BLaER1 (cell line): ENCODE measurements around the gene GPR132.

Experiments used
- H3K27ac ChIP-seq: shearing (Covaris generic); formaldehyde crosslinking; 2 replicates; pipeline ENCODE4 v1.8.1; 2022
- H3K27me3 ChIP-seq: shearing (Covaris generic); formaldehyde crosslinking; 2 replicates; pipeline ENCODE4 v1.8.1; 2022
- H3K36me3 ChIP-seq: shearing (Covaris generic); formaldehyde crosslinking; 2 replicates; pipeline ENCODE4 v1.8.1; 2022
- H3K4me1 ChIP-seq: shearing (Covaris generic); formaldehyde crosslinking; 2 replicates; pipeline ENCODE4 v1.8.1; 2022
- H3K4me2 ChIP-seq: shearing (Covaris generic); formaldehyde crosslinking; 2 replicates; pipeline ENCODE4 v1.8.1; 2022
- H3K4me3 ChIP-seq: shearing (Covaris generic); formaldehyde crosslinking; 2 replicates; pipeline ENCODE4 v1.8.1; 2022
- H3K9ac ChIP-seq: shearing (Covaris generic); formaldehyde crosslinking; 2 replicates; pipeline ENCODE4 v1.8.1; 2022
- H3K9me3 ChIP-seq: shearing (Covaris generic); formaldehyde crosslinking; 2 replicates; pipeline ENCODE4 v1.8.1; 2022
- H4K20me1 ChIP-seq: shearing (Covaris generic); formaldehyde crosslinking; 2 replicates; pipeline ENCODE4 v1.8.1; 2022
- Cebpa-rat ChIP-seq: shearing (Covaris generic); IDR thresholded peaks from 2 replicates; pipeline ENCODE4 v1.8.1; 2022

The GPR132 gene

DNA sequence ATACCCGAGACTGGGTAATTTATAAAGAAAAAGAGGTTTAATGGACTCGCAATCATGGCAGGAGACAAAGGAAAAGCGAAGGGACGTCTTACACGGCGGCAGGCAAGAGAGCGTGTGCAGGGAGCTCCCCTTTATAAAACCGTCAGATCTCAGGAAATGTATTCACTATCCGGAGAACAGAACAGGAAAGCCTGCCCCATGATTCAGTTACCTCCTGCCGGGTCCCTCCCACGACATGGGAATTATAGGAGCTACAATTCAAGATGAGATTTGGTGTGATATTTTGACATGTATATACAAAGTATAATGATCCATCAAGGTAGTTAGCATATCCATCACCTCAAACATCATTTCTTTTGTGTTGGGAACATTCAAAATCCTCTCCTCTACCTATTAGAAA is 42.1 kb downstream of the GPR132 start:
- Histone ChIP-seq H3K4me3 (no peak overlapping the region), H3K9ac (no peak overlapping the region), H3K4me2 (peak overlapping the region; percentile 0; the same call in 1 of the 2 replicates), H3K9me3 (no peaks in the 10 kb centered on the region), H3K27ac (no peak overlapping the region), H3K36me3 (0 out of 2 replicates have a peak, but pooled peaks cover 3% of the 10 kb centered on the region), H4K20me1 (peaks cover 26% of the 10 kb centered on the region), H3K27me3 (no peaks in the 10 kb centered on the region), H3K4me1 (peaks cover 84% of the 10 kb centered on the region)
- TF ChIP-seq Cebpa-rat: no peak

DNA sequence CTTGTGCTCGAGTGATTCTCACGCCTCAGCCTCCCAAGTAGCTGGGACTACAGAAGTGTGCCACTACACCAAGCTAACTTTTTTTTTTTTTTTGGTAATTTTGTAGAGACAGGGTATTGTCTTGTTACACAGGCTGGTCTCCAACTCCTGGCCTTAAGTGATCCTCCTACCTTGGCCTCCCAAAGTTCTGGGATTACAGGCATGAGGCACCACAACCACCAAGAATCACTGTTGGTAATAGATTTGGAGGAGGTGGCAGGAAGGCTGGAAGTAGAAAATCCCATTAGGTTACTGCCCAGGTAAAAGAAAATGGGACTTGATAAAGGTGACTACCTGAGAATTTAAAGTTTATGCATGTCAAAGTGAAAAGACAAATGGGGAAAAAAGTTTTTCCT is 43.0 kb downstream of the GPR132 start:
- Histone ChIP-seq H3K27ac (peak overlapping the region; percentile 85; the same call in 1 of the 2 replicates), H3K4me1 (peaks cover 87% of the 10 kb centered on the region), H3K4me2 (peak overlapping the region; percentile 99), H3K4me3 (peak overlapping the region; percentile 77), H3K27me3 (no peaks in the 10 kb centered on the region), H4K20me1 (peaks cover 35% of the 10 kb centered on the region), H3K9me3 (no peaks in the 10 kb centered on the region), H3K9ac (peak overlapping the region; percentile 87), H3K36me3 (peaks cover 10% of the 10 kb centered on the region; the same call in 1 of the 2 replicates)
- no peak for TF ChIP-seq Cebpa-rat

DNA sequence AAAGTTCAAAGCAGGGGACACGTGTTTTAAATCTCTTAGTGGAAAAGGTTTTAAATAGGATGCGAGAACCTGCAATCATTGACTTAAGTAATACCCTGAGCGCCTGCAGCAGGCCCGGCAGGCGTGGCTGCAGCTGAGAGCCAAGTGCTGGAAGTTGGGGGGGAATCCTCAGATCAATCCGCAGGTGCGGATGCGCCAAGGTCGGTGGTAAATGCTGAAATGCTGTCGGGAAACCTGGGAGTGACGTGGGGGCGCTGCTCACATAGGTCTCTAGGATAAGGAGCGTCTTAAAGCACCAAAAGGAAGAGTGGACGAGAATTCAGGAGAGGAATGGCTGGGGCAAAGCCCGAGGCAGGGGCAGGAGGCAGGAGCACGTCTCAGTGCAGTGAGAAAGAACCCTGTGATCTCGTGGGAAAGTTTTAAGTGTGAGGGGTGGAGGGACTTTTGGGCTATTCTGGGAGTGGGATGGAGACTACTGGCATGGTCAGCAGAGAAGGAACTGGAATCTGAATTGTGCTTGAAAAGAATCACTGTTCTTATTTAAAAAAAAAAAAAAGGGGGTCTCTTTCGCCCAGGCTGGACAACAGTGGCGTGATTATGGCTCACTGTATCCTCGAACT is 43.5 kb downstream of the GPR132 start:
- H3K27me3 ChIP-seq: no peaks in the 10 kb centered on the region
- H3K9me3 ChIP-seq: no peaks in the 10 kb centered on the region
- H3K9ac ChIP-seq: peak overlapping the region; percentile 87
- peaks cover 15% of the 10 kb centered on the region; the same call in 1 of the 2 replicates for H3K36me3 ChIP-seq
- peaks cover 40% of the 10 kb centered on the region for H4K20me1 ChIP-seq
- H3K4me2 ChIP-seq: peak overlapping the region; percentile 99
- TF ChIP-seq Cebpa-rat: no peak
- H3K27ac ChIP-seq: peak overlapping the region; percentile 85
- H3K4me1 ChIP-seq: peaks cover 87% of the 10 kb centered on the region
- peak overlapping the region; percentile 77 for H3K4me3 ChIP-seq

DNA sequence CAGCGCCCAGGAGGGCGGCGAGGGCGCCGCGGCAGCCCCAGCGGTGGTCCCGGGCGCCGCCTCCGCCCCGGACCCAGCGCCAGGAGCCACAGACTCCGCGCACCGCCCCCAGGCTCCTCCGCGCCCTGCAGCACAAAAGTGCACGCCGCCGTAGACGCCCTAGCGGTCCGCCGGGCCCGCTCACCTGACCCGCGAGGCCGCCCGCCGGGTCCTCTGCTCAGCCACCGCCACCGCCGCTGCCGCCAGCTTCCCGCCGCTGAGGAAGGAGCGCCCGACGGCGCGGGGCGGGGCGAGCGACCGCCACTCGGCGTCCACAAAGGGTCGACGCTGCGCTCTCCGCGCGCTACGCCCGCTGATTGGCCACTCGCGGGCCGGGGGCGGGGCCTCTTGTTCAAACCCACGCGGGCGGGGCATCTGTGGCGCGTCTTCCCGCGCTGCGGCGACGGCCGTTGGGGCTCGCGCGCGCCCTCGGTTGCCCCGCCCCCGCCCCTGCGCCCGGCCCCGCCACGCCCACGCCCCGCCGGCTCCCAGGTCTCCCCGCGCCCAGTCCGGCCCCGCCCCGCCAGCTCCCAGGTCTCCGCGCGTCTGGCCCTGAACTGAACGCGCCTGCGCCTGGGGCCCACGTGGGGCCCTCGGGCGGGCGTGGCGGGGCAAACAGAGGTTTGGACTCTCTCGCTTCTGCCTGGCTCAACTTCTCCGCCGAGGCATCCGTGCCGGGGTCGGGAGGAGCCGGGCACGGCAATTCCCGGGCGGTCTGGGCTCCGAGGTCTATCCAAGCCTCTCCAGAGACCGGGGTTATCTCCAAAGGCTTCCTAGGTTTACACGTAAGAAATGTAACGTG is 44.2 kb downstream of the GPR132 start, which contains the start of gene CDCA4:
Gene CDCA4, minus strand, starts transcription at position 269 of the 841 bp plus-strand sequence. CDS start 9,154 bp downstream, outside the sequence.
- Histone ChIP-seq H3K9ac (peak within 1 kb of the TSS; percentile 98), H3K9me3 (no peaks in the 10 kb centered on the region), H3K27ac (peak within 1 kb of the TSS; percentile 98), H3K27me3 (no peaks in the 10 kb centered on the region), H4K20me1 (peaks cover 47% of the 10 kb centered on the region), H3K4me3 (peak within 1 kb of the TSS; percentile 83), H3K4me1 (peaks cover 87% of the 10 kb centered on the region), H3K36me3 (peaks cover 22% of the 10 kb centered on the region), H3K4me2 (peak within 1 kb of the TSS; percentile 99)
- no peak for TF ChIP-seq Cebpa-rat

- Histone ChIP-seq H3K4me2 (peak overlapping the region; percentile 92), H3K27ac (peak overlapping the region; percentile 98), H3K9ac (peak overlapping the region; percentile 98), H3K36me3 (peaks cover 31% of the 10 kb centered on the region), H4K20me1 (peaks cover 56% of the 10 kb centered on the region), H3K4me3 (peak overlapping the region; percentile 83), H3K9me3 (no peaks in the 10 kb centered on the region), H3K4me1 (peaks cover 87% of the 10 kb centered on the region), H3K27me3 (no peaks in the 10 kb centered on the region)
- no peak for TF ChIP-seq Cebpa-rat
Observed at GRCh38 chr14:105019861-105020814, 45.1 kb downstream of the GPR132 start.

- peaks cover 87% of the 10 kb centered on the region for H3K4me1 ChIP-seq
- H3K36me3 ChIP-seq: peaks cover 38% of the 10 kb centered on the region
- H3K27ac ChIP-seq: peak overlapping the region; percentile 98
- H3K9ac ChIP-seq: peak overlapping the region; percentile 98; the same call in 1 of the 2 replicates
- H3K4me3 ChIP-seq: 0 out of 2 replicates have a peak overlapping the region, but pooled peaks have one; percentile 19
- no peak for TF ChIP-seq Cebpa-rat
- no peaks in the 10 kb centered on the region for H3K9me3 ChIP-seq
- H4K20me1 ChIP-seq: peaks cover 74% of the 10 kb centered on the region
- peak overlapping the region; percentile 92 for H3K4me2 ChIP-seq
- no peaks in the 10 kb centered on the region for H3K27me3 ChIP-seq
Observed at GRCh38 chr14:105018414-105018813, 46.8 kb downstream of the GPR132 start.

GRCh38 chr14:105015905-105016304 is 49.3 kb downstream of the GPR132 start:
- H3K4me1 ChIP-seq: peaks cover 89% of the 10 kb centered on the region
- peaks cover 99% of the 10 kb centered on the region for H4K20me1 ChIP-seq
- H3K36me3 ChIP-seq: peaks cover 61% of the 10 kb centered on the region
- no peak overlapping the region for H3K4me3 ChIP-seq
- TF ChIP-seq Cebpa-rat: no peak
- no peaks in the 10 kb centered on the region for H3K27me3 ChIP-seq
- H3K9ac ChIP-seq: peak overlapping the region; percentile 66
- no peaks in the 10 kb centered on the region for H3K9me3 ChIP-seq
- peak overlapping the region; percentile 59 for H3K27ac ChIP-seq
- peak overlapping the region; percentile 92 for H3K4me2 ChIP-seq

DNA sequence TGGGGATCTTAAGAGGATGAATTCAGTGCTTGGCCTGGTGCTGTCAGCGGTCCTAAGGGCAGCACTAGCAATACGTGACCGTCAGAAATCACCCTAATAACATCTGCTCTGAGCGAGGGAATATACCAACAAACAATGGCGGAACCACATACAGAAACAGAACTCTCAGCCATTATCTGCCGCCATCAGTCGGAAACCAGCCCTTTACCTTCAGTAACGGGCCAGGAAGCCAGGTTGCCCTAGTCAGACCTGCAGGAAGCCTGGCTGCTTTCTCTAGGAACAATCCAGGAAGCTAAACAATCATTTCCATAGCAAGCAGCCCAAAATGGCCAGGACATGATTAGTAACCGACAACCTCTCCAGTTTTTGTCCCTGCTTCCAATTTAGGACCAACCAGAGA is 50.0 kb downstream of the GPR132 start:
- no peaks in the 10 kb centered on the region for H3K9me3 ChIP-seq
- H3K36me3 ChIP-seq: peaks cover 68% of the 10 kb centered on the region
- H4K20me1 ChIP-seq: peaks cover 100% of the 10 kb centered on the region
- no peak for TF ChIP-seq Cebpa-rat
- H3K27ac ChIP-seq: peak overlapping the region; percentile 59
- peak overlapping the region; percentile 66 for H3K9ac ChIP-seq
- no peaks in the 10 kb centered on the region for H3K27me3 ChIP-seq
- no peak overlapping the region for H3K4me3 ChIP-seq
- peak overlapping the region; percentile 92 for H3K4me2 ChIP-seq
- H3K4me1 ChIP-seq: peaks cover 91% of the 10 kb centered on the region

- Histone ChIP-seq H3K4me2 (peak overlapping the region; percentile 92), H3K4me3 (no peak overlapping the region), H3K9ac (peak overlapping the region; percentile 49), H3K9me3 (no peaks in the 10 kb centered on the region), H3K4me1 (peaks cover 86% of the 10 kb centered on the region), H3K27me3 (no peaks in the 10 kb centered on the region), H3K27ac (peak overlapping the region; percentile 59), H4K20me1 (peaks cover 100% of the 10 kb centered on the region), H3K36me3 (peaks cover 74% of the 10 kb centered on the region)
- no peak for TF ChIP-seq Cebpa-rat
Observed at GRCh38 chr14:105014631-105015030, 50.6 kb downstream of the GPR132 start.
